Hindlimb muscle (tissue), 1 donor: ENCODE measurements around the gene SDE2. TPM values are rescaled to one million over a fixed set of nuclear protein-coding genes. Genes with fewer than 3 reads are reported as not detected.
"Not testable (repeated sequence)": the region's sequence is repeated elsewhere in the genome, so short reads cannot be mapped to it uniquely, and the experiment has no call there.

ENCODE experiments used
- DNase-seq: peaks from one replicate; pipeline ENCODE4 v3.0.0-alpha.2; 2013
- polyA plus RNA-seq: library from polyadenylated mRNA; unstranded; fragments of 120-200 nt; gene quantifications from one replicate; pipeline ENCODE4 v1.2.1, GENCODE V29; 2013; ENCODE audit not compliant: insufficient read length

SDE2 gene
- polyA plus RNA-seq, 1 donor = 14.7 TPM

- no peak for DNase-seq
These were observed 24.7 kb downstream of the SDE2 start for GRCh38 chr1:225974454-225974853.

GRCh38 chr1:225973158-225973557, 26.0 kb downstream of the SDE2 start:
- no peak for DNase-seq

- no peak for DNase-seq
These were observed 26.6 kb downstream of the SDE2 start for GRCh38 chr1:225972344-225973152.

- DNase-seq = not testable (repeated sequence)
These were observed 28.5 kb downstream of the SDE2 start for GRCh38 chr1:225970592-225971157.

GRCh38 chr1:225969751-225970150, 29.4 kb downstream of the SDE2 start:
- DNase-seq = not testable (repeated sequence)

GRCh38 chr1:225965231-225965630, 33.9 kb downstream of the SDE2 start:
- no peak for DNase-seq

GRCh38 chr1:225963735-225964530, 35.2 kb downstream of the SDE2 start:
- DNase-seq = no peak

- peak; percentile 23 for DNase-seq
These were observed 36.6 kb downstream of the SDE2 start for GRCh38 chr1:225962440-225962975.

- DNase-seq = no peak
These were observed 37.3 kb downstream of the SDE2 start for GRCh38 chr1:225961659-225962439.

- no peak for DNase-seq
These were observed 41.1 kb downstream of the SDE2 start for GRCh38 chr1:225958041-225958440.

- no peak for DNase-seq
These were observed 44.4 kb downstream of the SDE2 start for GRCh38 chr1:225954753-225955152.

- DNase-seq = no peak
These were observed 45.8 kb downstream of the SDE2 start for GRCh38 chr1:225953315-225953714.

GRCh38 chr1:225950905-225951497, 48.1 kb downstream of the SDE2 start:
- DNase-seq = no peak

GRCh38 chr1:225949041-225949440, 50.1 kb downstream of the SDE2 start:
- no peak for DNase-seq

GRCh38 chr1:225946803-225947202, 52.3 kb downstream of the SDE2 start:
- no peak for DNase-seq

GRCh38 chr1:225946082-225946620, 53.0 kb downstream of the SDE2 start:
- DNase-seq = no peak

GRCh38 chr1:225945564-225945963, 53.6 kb downstream of the SDE2 start:
- DNase-seq = no peak

GRCh38 chr1:225944951-225945350, 54.2 kb downstream of the SDE2 start:
- no peak for DNase-seq

GRCh38 chr1:225944387-225944786, 54.8 kb downstream of the SDE2 start:
- DNase-seq = no peak

- no peak for DNase-seq
These were observed 55.6 kb downstream of the SDE2 start for GRCh38 chr1:225943582-225943981.

- no peak for DNase-seq
These were observed 56.6 kb downstream of the SDE2 start for GRCh38 chr1:225942574-225942973.

GRCh38 chr1:225941942-225942222, 57.3 kb downstream of the SDE2 start:
- no peak for DNase-seq
